Measurements from ENCODE around the gene CDC42BPG. TPM values are rescaled to one million over a fixed set of nuclear protein-coding genes. Genes with fewer than 3 reads are reported as not detected.
A peak's percentile ranks its signal among the peaks of the same experiment; 100 is the strongest.

CDC42BPG gene
- total RNA-seq, 2 donors from 2014 or later = 17.2 to 24.0 TPM

- 38% methylated on average over 17 of the region's 17 CpGs for WGBS
- H3K27me3 ChIP-seq (replicated peaks; ENCODE audit: insufficient read depth) = no peaks in the 10 kb centered on the region
- H3K9me3 ChIP-seq = no peaks in the 10 kb centered on the region
- H3K36me3 ChIP-seq = no peaks in the 10 kb centered on the region
- TF ChIP-seq POLR2AphosphoS5 (IDR thresholded peaks at IDR 0.05) (no peak), POLR2A (IDR thresholded peaks at IDR 0.05) (no peak)
- TF ChIP-seq, protein P1, sequence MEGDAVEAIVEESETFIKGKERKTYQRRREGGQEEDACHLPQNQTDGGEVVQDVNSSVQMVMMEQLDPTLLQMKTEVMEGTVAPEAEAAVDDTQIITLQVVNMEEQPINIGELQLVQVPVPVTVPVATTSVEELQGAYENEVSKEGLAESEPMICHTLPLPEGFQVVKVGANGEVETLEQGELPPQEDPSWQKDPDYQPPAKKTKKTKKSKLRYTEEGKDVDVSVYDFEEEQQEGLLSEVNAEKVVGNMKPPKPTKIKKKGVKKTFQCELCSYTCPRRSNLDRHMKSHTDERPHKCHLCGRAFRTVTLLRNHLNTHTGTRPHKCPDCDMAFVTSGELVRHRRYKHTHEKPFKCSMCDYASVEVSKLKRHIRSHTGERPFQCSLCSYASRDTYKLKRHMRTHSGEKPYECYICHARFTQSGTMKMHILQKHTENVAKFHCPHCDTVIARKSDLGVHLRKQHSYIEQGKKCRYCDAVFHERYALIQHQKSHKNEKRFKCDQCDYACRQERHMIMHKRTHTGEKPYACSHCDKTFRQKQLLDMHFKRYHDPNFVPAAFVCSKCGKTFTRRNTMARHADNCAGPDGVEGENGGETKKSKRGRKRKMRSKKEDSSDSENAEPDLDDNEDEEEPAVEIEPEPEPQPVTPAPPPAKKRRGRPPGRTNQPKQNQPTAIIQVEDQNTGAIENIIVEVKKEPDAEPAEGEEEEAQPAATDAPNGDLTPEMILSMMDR (IDR thresholded peaks at IDR 0.05) = no peak
- H3K4me3 ChIP-seq = peak overlapping the region; percentile 71 to 76
- DNase-seq (ENCODE audit: low spot score) = no peak
- peak overlapping the region; percentile 80 to 81 for H3K27ac ChIP-seq
- intact Hi-C loops (cut with DNase I) = no loop called here
- H3K4me1 ChIP-seq (replicated peaks) = no peaks in the 10 kb centered on the region
Observed at GRCh38 chr11:64810891-64811272, 33.6 kb downstream of the CDC42BPG start.

- under 1% methylated on average over 41 of the region's 46 CpGs for WGBS
- no peaks in the 10 kb centered on the region for H3K9me3 ChIP-seq
- H3K36me3 ChIP-seq = no peaks in the 10 kb centered on the region
- peak within 1 kb of the TSS; percentile 80 to 81 for H3K27ac ChIP-seq
- peak within 1 kb of the TSS; percentile 71 to 76 for H3K4me3 ChIP-seq
- intact Hi-C loops (cut with DNase I) = no loop called here
- H3K27me3 ChIP-seq (replicated peaks; ENCODE audit: insufficient read depth) = no peaks in the 10 kb centered on the region
- TF ChIP-seq, protein P1 (IDR thresholded peaks at IDR 0.05) = peak in 2 of 4 experiments; percentile 26
- TF ChIP-seq POLR2A (IDR thresholded peaks at IDR 0.05) = peak; percentile 85
- peak; percentile 99 for TF ChIP-seq POLR2AphosphoS5 (IDR thresholded peaks at IDR 0.05)
- no peaks in the 10 kb centered on the region for H3K4me1 ChIP-seq (replicated peaks)
- DNase-seq (ENCODE audit: low spot score) = peak; percentile 97
Observed at GRCh38 chr11:64810271-64810890, 34.1 kb downstream of the CDC42BPG start, which contains the start of gene MEN1. Gene MEN1 (minus strand): TSS chr11:64810551. CDS start chr11:64810109, 442 bp downstream.

DNA sequence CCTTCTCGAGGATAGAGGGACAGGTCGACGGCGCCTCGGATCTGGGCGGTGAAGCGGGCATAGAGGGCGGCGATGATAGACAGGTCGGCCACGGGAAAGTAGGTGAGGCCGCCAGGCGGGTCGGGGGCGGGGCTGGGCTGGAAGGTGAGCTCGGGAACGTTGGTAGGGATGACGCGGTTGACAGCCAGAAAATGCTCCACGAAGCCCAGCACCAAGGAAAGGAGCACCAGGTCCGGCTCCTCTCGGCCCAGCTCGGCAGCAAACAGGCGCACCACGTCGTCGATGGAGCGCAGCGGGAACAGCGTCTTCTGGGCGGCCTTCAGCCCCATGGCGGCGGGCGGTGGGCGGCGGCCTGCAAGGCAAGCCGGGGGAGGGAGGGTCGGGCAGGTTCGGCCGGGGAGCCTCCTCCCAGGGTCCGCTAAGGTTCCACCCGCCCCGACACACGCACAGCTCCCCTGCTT is 34.6 kb downstream of the CDC42BPG start:
- no peaks in the 10 kb centered on the region for H3K27me3 ChIP-seq (replicated peaks; ENCODE audit: insufficient read depth)
- DNase-seq (ENCODE audit: low spot score) = peak; percentile 43
- intact Hi-C loops (cut with DNase I) = no loop called here
- H3K9me3 ChIP-seq = no peaks in the 10 kb centered on the region
- 4% methylated on average over 42 of the region's 44 CpGs for WGBS
- H3K36me3 ChIP-seq = peaks cover 0 to 2% of the 10 kb centered on the region in 2 donors
- H3K4me3 ChIP-seq = peak overlapping the region; percentile 71 to 76
- H3K27ac ChIP-seq = peak overlapping the region; percentile 80 to 81
- TF ChIP-seq, protein P1 (IDR thresholded peaks at IDR 0.05) = no peak
- TF ChIP-seq POLR2AphosphoS5 (IDR thresholded peaks at IDR 0.05) (no peak), POLR2A (IDR thresholded peaks at IDR 0.05) (no peak)
- H3K4me1 ChIP-seq (replicated peaks) = no peaks in the 10 kb centered on the region

GRCh38 chr11:64805481-64805880 is 39.0 kb downstream of the CDC42BPG start:
- DNase-seq (ENCODE audit: low spot score) = no peak
- no peaks in the 10 kb centered on the region for H3K27me3 ChIP-seq (replicated peaks; ENCODE audit: insufficient read depth)
- H3K9me3 ChIP-seq = no peaks in the 10 kb centered on the region
- TF ChIP-seq POLR2A (IDR thresholded peaks at IDR 0.05) (no peak), POLR2AphosphoS5 (IDR thresholded peaks at IDR 0.05) (no peak)
- TF ChIP-seq, protein P1 (IDR thresholded peaks at IDR 0.05) = no peak
- H3K4me1 ChIP-seq (replicated peaks) = peaks cover 7% of the 10 kb centered on the region
- intact Hi-C loops (cut with DNase I) = no loop called here
- peaks cover 0 to 4% of the 10 kb centered on the region in 2 donors for H3K36me3 ChIP-seq
- WGBS = 92% methylated on average over 9 of the region's 9 CpGs
- no peak overlapping the region for H3K27ac ChIP-seq
- H3K4me3 ChIP-seq = no peak overlapping the region
